Smooth muscle cell of the brain vasculature (primary cell): ENCODE measurements around the gene ATG3.
"Not testable (repeated sequence)": the region's sequence is repeated elsewhere in the genome, so short reads cannot be mapped to it uniquely, and the experiment has no call there.

Source experiments
- DNase-seq: peaks from one replicate; pipeline ENCODE4 v3.0.0-alpha.2; 2012; ENCODE audit warnings: low read depth, low spot score

Gene ATG3

GRCh38 chr3:112498914-112499711 lies 62.6 kb downstream of the ATG3 start, which contains the start of gene BTLA:
Gene BTLA (minus strand): TSS chr3:112499472. CDS start chr3:112499358, 114 bp downstream.
- no peak for DNase-seq

GRCh38 chr3:112497897-112498548 lies 63.7 kb downstream of the ATG3 start:
- DNase-seq = no peak

GRCh38 chr3:112496366-112497067 lies 65.2 kb downstream of the ATG3 start:
- no peak for DNase-seq

DNA sequence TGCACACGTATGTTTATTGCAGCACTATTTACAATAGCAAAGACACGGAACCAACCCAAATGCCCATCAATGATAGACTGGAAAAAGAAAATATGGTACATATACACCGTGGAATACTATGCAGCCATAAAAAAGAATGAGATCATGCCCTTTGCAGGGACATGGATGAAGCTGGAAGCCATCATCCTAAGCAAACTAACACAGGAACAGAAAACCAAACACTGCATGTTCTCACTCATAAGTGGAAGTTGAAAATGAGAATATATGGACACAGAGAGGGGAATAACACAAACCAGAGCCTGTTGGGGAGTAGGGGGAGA lies 67.4 kb downstream of the ATG3 start:
- DNase-seq = not testable (repeated sequence)

DNA sequence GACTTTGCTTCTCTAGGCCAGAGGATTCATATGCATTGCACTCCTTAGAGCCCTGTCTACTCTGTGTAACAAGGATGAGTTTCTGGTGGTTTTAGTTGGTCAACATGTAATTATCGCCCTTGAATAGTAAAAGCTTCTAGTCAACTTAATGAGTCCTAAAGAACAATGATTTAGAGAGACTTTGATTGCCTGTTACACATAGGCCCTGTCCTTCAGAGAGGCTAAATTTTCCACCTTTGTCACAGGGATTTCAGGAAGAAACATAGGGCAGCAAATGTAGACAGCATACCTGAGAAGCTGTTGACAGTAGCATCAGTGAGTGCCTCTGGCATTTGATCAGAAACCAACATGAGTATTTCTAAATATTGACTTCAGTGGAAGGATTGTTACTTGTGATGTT lies 69.6 kb downstream of the ATG3 start:
- DNase-seq = no peak

DNA sequence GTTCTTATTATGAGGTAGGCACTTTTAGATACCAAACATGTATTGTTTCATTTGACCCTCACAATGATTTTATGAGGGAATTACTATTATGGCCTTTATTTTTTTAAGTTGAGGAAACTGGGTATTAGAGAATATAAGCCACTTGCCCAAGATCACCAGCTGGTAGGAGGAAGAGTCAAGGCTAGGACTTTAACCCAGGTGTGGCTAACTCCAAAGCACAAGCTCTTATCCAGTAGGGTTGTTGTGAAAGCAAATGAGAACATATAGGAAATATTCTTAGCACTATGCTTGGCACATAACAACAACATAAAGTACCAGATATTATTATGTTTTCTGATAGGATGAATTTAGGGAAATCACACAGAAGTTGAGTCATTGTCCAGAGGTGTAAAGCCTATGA lies 70.4 kb downstream of the ATG3 start:
- DNase-seq = no peak

DNA sequence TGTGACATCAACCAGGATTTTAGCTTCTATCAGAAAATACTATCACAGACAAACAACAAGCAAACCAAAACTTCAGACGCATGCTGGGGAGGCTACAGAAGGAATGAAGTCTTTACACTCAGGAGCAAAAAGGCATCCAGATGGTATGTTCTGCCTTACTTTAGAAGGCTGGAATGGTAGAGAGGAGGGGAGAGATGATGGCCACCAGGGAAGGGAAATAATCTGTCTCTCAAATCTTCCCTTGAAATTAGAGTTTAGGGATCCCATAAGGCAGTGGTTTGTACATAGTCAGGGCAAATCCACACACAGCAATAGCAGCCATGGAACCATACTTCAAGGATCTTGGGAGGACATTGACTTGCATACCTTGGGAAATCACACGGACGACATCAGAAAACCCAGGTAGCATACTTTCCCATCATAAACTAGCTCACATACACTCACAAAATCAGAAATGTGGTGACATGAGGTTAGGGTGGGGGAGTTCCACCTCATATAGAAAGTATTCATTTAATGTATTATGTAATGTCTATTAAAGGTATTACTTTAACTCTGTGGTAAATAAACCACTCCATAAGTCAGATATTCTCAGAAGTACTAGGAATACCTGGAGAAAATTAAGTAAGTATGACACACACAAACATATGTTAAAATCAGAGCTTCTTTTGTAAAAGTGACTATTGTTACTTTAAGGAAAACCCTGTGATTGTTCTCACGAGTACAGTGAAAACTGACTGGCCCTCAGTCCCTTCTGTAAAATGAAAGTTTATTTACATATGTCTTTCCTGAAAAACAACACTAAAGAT lies 71.9 kb downstream of the ATG3 start:
- DNase-seq = no peak

DNA sequence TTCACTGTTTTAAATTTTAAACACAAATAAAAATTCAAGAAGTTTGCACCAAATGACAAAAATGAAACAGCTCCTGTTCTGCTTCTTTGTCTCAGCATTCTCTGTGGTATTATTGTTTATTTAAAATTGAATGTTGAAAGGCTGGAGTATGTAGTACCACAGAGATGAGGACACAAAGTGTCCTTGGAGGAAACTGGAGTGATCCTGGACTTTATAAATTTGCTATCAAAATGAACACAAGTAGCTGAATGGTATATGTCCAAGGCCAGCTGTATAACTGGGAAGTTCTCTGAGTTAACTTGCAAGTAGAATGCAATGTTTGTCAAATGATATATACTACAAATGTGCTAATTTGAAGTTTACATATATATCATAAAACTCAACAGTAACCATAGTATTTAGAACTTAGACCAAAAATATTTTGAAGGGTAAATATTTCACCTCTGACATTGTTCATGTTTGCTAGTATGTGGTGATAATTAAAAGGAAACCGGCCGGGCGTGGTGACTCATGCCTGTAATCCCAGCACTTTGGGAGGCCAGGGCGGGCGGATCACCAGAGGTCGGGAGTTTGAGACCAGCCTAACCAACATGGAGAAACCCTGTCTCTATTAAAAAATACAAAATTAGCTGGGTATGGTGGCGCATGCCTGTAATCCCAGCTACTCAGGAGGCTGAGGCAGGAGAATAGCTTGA lies 74.8 kb downstream of the ATG3 start:
- peak; percentile 9 for DNase-seq

- DNase-seq = no peak
Measured at GRCh38 chr3:112484352-112484751, 77.4 kb downstream of the ATG3 start.

GRCh38 chr3:112482675-112483074 lies 79.1 kb downstream of the ATG3 start:
- DNase-seq = no peak
